ACHN (cell line): ENCODE measurements around the gene KLHL40.

Experiments
- DNase-seq: peaks from one replicate; pipeline ENCODE4 v3.0.0-alpha.2; 2015
- in situ Hi-C: cut with HindIII; loops from 2 replicates; pipeline ENCODE4 v1.10.0; 2017; ENCODE audit warnings: low sequenced_read_pairs, low pct_ligation_motif_present, low pct_unique_long_range_greater_than_20kb

Gene KLHL40

DNA sequence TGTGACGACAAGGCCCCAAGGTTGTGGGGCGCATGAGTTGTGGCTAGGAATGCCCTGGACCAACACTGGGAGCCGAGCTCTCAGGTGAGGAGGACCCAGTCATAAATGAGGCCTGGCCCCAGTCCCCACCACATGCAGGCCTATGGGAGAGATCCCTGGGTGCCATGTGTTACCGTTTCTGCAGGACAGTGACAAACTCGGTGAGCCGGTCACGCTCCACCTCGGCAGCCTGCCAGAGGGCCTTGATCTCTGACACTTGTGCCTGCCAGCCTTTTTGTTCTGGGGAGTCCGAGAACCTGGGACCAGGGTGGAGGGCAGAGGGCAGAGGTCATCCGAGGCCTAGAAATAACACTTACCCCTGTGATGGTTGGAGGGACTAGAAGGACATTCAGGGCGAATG lies 45.0 kb downstream of the KLHL40 start:
- DNase-seq = no peak
- in situ Hi-C loops = no loop called here

GRCh38 chr3:42730706-42731420 lies 45.5 kb downstream of the KLHL40 start:
- no peak for DNase-seq
- in situ Hi-C loops = no loop called here

GRCh38 chr3:42731476-42732195 lies 46.3 kb downstream of the KLHL40 start:
- no peak for DNase-seq
- in situ Hi-C loops = no loop called here

DNA sequence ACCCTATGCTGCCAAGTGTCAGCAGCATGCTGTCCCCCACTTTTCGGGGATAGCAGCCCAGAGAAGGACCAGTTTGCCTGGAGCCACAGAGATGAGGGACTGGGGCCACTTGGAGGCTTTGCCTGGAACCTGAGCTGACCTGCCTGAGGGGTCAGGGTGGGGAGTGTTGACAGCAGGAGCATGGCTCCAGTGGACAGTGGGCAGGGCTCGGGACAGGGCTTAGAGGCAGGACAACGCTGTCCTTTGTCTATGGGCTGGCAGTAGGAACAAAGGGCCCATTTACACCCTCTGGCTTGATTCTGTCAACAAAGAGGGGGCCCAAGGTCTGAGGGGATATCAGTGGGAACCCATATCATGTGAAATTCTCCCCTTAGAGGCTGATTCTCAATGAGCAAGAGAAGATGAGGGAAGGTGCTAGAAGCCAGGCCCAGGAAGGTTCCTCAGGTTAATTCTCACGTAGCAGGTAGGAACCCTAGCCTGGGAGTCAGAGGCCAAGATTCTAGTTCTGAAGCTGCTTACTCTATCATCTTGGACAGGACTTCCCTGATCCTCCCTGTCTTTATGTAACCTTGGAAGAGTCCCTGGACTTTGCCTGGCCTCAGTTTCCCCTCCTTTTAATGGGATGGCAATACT lies 47.0 kb downstream of the KLHL40 start:
- no peak for DNase-seq
- in situ Hi-C loops = no loop called here

DNA sequence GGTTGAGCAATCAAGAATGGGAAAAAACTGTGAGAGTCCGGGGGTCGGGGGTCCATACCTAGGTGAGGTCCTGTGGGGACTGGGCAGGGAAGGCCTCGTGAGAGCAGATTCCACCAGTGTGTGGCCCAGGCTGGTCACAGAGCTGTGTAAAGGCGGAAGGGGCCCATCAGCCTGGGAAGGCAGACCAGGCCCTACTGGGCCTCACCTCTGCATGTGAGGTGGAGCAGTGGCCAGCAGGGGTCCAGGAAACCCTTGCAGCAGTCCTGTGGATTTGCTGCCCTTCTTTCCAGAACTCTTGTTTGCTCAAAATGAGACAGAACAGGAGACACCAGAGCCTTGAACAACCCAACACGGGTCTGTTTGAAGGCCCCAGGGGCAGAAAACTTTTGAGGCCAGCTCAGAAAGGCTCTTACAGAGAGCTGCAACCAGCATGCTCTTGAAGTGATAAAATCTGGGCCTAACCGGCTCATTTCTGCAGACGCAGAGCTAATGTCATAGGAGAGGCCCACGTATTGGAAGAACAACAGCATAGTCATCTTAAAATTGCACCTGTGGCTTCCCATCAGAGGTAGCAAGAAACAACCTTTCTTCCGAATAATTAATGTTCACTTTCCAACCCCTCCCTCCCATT lies 47.6 kb downstream of the KLHL40 start:
- DNase-seq = no peak
- in situ Hi-C loops = no loop called here

DNA sequence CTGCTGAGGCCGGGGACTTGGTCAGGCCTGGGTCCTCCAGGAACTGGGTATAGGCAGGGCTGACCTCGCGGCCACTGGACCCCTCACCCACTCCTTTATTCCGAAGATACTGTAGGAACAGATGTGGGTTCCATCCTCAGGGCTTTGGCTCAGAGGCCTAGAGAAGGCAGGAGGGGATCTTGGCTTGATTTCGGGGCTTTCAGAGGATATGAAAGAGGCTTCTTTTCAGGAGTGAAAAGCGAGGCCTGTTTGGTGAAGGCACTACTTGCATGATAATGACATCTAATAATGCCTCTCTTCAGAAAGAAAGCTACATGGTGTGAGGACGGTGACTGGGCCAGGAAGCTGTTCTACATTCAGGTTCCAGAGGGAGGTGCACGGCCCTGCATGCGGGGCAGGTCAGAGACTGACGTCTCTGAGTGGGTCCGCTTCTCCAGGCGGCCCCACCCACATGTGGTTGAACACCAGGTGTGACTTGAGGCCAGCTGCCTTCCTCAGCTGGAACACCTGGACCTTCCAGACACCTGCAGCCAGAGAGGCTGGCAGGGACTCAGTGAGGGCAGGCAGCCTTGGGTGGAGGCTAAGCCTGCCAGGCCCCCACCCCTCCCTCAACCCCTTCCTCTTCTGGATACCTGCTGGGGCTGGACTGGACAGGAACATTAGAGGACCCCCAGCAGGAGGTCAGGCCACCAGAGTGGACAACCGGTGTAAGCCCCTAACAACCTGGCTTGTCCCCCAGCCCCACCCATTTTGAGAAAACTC lies 48.3 kb downstream of the KLHL40 start:
- in situ Hi-C loops = no loop called here
- no peak for DNase-seq

DNA sequence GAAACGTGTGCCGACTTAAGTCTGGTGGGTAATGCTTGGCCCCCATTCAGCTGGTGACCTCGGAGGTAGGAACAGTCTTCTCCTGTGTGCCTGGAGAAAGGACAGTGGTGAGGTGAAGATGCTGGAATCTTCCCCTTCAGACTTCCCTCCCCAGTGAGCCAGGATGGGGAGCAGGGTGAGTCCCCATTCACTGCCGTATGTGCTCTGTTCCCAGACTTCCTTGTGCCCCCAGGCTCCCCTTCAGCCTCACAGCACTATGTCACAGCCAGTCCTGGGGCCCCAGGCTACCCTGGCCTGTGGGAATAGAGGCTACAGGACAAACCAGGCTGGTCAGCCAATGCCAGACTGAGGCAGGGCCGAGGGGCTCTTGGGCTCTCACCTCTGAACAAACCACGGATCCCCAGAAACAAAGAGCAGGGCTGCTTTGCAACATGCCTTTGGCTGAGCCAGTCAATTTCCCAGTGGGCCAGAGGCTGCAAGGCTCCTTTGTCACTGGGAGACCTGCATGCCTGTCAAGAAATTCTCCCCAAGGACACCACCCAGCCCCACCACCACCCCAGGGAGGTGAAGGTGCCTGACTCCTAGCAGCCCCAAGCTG lies 49.0 kb downstream of the KLHL40 start:
- in situ Hi-C loops = no loop called here
- no peak for DNase-seq

GRCh38 chr3:42735019-42735418 lies 49.7 kb downstream of the KLHL40 start:
- DNase-seq = no peak
- in situ Hi-C loops = no loop called here

DNA sequence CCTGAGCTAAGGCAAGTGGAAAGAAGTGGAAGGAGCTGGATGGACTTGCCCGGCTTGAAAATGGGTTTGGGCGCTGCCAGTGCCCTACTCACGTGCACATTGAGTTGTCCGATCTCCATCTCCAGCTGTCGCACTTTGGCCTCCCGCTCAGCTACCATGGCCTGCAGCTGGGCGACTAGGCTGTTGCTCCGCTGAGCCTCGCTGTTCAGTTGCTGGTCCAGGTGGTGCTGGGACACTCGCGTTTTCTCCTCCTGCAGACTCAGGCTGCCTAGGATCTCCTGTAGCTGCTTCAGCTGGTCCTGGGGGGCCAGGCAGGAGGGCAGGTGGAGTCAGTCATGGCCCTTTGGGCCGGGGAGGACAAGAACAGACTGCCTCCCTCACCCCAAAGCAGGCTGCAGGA lies 50.3 kb downstream of the KLHL40 start:
- in situ Hi-C loops = no loop called here
- DNase-seq = no peak

DNA sequence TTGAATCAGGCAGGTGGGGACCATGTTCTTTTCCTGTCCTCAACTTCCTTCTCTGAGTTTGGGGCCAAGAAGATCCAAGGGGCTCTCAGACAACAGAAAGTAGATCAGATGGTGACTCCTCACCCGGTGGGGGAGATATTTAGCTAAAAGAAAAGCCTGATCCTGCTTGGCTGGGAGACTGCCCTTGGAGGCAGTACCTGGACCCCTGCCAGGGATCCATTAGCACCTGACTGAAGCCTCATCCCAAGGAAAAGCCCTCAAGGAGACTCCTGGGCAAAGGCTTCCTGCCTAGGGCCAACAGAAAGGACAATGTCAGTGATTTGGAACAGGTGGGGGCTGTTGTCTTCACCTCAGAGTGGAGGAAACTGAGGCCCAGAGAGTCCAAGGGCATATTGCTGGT lies 50.7 kb downstream of the KLHL40 start:
- in situ Hi-C loops = no loop called here
- no peak for DNase-seq

DNA sequence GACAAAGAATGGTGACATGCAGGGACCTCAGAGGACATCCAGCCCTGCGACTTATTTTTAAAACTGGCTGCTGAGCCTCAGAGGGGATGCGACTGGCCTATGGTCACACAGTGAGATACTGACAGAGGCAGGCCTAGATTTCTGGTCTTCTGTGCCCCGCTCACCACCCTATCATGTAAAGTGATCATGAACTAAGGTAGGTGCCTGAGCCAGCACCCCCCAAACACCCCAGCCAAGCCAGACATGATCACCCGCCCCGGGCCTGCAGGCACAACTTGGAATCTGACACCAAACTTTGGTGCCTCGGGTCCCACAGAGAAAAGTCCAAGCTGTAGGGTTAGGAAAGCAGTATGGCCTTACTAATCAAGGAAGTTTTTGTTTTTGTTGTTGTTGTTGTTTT lies 51.2 kb downstream of the KLHL40 start:
- in situ Hi-C loops = no loop called here
- DNase-seq = no peak

GRCh38 chr3:42739401-42740158 lies 54.2 kb downstream of the KLHL40 start:
- in situ Hi-C loops = no loop called here
- DNase-seq = no peak

GRCh38 chr3:42741796-42742195 lies 56.5 kb downstream of the KLHL40 start:
- in situ Hi-C loops = no loop called here
- no peak for DNase-seq
